IPS-NIHi7 (cell line): ENCODE measurements around the gene AGFG2.

Source experiments
- DNase-seq: peaks from one replicate; pipeline ENCODE4 v3.0.0; 2012; ENCODE audit warnings: mixed read lengths; ENCODE audit errors: extremely low spot score

AGFG2 gene

DNA sequence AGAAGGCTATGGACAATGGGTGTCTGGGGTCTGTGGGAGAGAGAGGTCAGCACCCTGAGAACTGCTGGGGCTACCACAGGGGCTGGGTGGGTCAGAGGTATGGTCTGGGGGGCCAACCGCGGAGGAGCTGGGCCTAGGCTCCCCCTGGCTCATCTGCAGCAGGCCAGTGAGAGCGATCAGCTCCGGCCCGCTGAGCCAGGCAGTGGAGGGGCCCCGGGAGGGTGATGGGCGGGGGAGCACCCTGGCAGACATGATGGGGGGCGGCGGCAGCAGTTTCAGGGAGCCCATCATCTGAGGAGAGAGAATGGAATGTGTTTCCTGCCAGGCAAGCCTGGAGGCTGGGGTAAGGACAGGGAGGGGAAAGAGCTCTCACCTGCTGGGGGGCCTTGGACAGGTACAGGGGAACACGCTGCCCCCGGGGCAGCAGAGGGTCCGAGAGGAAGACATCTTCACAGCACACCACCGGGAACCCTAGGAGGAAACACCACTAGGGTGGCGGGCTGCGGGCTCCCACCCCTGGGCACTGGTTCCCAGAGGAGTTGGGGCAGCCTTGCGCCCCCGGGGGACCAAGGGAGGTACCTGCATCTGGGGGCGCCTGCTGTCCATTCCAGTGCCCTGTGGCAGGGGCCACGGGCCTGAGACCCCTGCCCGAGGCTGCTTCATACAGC, 33.4 kb downstream of the AGFG2 start:
- DNase-seq, result no peak

DNA sequence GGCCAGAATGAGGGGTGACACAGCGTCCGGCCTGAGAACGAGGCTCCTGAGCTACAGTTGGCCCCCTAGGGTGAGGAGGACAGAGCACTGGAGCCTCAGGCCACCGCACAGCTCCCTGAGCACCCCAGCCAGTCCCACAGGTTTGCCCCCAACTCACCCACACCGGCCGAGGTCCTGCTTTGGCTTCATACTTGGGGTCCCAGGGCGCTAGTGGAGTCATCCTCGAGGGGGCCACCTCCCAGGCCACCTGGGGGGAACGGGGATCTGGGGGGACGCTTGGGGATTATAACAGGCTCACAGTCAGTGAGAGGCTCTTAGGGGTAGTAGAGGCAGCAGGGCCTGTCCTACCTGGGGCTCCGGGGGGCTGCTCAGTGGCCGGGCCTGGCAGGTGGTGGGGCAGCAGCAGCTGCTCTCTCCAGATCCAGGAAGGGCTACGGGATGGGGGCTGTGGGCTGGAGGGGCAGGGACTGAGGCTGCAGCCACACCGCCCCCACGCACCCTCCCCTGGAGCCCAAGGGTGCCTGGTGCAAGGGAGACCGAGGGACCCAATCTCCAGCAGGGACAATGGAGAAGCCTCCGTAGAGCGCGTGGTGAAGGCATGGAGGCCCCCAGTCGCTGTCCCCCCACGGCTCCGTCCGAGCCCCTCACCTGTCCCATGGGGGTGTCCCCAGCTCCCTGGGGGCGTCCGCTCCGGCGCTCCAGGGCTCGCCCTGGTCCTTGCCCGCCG, 34.1 kb downstream of the AGFG2 start:
- no peak for DNase-seq

DNA sequence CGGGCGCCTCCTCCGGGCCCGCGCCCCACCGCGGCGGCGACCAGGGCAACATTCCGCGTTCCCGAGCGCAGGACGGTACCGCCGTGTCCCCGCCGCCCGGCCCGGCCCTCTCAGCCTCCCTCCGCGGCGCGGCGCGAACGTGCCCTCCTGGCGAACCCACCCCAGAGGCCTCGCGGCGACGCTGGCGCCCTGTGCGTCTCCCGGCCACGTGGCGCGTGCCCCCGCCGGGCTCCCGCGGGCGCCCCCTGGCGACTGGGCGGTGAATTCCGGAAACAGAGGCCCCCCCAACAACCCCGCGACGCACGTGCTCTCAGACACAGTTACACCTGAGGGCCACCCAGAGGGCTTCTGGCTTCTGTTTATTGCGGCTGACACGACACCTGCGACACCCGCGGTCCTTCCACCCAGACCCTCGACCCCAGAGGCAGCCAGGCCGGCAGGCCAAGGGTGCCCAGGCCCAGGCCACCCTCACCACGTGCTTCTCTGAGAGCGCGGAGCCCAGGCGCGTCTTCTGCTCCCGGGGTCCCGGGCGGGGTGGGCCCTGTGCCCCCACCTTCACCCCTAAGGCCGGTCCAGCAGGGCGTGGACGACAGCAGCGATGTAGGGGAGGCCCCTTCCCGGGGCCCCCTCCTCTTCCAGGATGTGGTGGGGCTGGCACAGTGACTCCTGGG, 34.8 kb downstream of the AGFG2 start, which contains the start of gene SAP25:
TSS of gene SAP25 (minus strand) at position 210 of the 671 bp plus-strand sequence. CDS start at position 52, 158 bp downstream.
- peak; percentile 55 for DNase-seq

DNA sequence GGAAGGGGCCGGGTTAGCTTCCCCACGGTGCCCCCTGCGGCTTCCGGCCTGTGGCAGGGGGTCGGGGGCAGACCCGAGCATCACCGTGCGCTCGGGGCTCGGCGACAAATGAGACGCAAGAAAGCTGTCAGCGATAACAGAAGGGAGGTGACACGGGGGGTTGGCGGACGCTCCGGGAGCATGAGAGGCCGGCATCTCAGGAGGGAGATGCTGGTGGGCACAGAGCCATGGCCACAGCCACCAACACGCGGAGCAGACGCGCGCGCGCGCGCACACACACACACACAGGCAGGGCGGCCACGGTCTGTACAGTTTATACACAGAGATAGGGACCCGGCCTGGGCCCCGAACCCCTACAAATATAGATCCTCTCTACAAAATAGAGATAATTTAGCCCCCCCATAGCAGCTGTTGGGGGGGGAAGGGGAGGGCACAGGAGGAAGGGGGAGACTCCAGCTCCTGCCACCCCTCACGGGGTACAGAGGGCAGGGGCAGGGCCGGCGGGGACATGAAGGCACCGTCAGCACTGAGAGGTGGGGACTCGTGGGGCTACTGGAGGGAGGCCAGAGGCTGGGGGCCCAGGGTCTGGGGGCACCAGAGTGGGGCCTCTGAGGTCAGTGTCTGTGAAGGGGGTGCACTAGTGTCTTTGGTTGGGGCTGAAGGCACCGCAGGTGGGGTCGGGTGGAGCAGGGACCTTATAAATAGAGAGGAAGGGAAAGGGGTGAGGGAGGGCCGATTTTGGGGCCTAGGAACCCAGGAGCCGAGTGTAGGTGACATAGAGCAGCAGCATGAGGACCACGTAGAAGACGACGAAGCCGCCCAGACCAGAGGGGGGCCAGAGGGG, 35.6 kb downstream of the AGFG2 start:
- no peak for DNase-seq

DNA sequence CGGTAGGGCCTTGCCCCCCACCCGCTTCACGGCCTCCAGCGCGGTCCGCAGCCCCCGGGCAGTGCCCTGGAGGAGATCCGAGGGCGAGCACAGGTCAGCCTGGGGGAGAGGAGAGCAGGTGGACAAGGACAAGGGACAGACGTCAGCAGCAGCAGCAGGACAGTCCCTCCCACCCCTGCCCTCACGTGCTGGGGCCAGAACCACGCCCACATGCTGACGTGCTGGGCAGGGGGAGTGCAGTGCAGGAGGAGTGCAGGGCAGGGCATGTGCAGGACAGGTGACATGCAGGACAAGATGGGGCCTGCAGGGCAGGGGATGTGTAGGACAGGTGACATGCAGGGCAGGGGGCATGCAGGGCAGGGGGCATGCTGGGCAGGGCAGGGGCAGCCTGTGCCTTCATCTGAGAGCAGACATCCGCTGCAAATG, 36.2 kb downstream of the AGFG2 start:
- DNase-seq, result no peak

DNA sequence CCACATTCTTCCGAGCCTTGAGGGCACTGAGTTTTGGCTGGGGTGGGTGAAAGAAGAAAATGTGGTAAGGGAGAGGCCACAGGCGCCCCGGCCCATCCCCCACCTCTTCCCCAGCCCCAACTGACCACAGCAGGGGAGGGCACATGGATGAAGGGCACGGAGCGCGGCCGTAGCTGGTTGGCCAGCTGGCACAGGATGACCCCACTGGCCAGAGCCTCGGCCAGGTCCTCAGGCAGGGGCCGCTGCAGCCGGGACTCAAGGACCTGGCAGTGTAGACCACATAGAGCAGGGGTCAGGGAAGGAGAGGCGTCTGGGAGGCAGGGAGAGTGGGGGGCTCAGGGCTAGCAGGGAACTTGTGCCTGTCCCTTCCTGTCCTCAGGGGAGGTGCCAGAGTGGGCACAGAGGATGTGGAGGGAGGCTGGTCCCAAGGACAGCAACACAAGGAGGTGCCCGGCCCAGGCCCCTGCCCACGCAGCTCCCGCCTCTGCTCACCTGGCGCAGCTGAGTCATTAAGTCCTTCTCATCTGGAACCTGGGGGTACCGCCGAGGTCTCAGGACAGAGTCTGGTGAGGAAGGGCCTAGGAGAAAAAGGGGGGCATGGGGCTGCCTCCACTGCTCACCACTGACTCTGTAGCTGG, 36.9 kb downstream of the AGFG2 start:
- no peak for DNase-seq

DNA sequence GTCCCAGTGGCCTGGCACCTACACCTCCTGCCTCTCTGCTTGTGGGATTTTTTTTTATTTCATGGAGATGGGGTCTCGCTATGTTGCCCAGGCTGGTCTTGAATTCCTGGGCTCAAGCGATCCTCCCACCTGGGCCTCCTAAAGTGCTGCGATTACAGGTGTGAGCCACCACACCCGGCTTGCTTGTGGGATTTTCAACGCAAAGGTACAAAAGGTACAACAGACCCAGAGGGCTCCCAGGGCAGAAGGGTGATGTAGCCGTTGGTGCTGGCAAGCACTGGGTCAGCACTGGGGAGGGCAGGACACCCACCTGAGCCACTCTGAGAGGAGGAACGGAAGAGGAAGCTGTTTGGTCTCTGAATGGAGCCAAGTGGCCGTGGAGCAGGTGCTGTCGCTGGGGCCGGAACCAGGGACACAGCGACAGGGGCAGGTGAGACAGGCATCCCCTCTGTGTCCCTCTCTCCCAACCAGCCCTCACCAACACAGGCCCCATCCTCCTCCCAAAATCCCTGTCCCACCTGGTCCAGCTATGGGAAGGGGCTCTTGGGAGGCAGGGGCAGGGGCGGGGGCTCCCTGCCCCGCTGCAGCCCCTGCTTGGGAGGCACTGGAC, 37.5 kb downstream of the AGFG2 start:
- no peak for DNase-seq

DNA sequence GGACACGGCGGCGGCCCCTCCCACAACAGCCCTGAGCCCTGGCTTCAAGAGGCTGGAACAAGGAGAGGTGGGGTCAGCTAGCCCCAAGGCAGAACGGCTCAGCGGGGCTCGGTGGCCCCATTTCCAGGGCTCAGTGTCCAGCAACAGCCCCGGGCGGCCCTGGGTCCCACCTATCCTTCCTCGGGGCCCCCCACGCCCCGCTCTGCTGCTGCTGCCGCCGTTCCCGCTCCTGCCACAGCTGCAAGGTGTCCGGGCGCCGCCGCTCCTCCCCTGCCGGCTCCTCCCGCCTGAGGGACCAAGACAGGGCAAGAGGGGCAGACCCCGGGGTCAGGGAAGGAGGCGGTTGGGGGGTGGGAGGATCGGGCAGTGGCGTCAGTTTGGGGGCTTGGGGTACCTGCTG, 38.1 kb downstream of the AGFG2 start:
- no peak for DNase-seq

DNA sequence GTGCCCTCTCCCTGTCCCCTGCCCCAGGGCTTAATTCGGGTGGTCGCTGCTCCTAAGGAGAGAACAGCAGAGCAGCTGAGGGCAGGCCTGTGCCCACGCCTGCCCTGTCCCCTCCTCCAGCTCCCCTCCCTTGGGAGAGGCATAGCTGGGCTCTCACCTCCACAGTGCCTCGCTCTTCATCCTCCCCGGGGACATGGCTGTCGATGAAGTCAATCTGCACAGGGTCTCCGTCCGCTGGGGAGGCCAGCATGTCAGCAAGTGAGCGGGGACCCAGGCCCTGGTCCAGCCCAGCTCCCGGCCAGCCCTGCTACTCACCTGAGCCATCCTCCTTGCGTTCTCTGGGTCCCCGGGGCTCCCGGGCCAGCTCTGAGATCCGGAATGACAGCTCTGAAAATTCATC, 38.5 kb downstream of the AGFG2 start:
- DNase-seq, result no peak

DNA sequence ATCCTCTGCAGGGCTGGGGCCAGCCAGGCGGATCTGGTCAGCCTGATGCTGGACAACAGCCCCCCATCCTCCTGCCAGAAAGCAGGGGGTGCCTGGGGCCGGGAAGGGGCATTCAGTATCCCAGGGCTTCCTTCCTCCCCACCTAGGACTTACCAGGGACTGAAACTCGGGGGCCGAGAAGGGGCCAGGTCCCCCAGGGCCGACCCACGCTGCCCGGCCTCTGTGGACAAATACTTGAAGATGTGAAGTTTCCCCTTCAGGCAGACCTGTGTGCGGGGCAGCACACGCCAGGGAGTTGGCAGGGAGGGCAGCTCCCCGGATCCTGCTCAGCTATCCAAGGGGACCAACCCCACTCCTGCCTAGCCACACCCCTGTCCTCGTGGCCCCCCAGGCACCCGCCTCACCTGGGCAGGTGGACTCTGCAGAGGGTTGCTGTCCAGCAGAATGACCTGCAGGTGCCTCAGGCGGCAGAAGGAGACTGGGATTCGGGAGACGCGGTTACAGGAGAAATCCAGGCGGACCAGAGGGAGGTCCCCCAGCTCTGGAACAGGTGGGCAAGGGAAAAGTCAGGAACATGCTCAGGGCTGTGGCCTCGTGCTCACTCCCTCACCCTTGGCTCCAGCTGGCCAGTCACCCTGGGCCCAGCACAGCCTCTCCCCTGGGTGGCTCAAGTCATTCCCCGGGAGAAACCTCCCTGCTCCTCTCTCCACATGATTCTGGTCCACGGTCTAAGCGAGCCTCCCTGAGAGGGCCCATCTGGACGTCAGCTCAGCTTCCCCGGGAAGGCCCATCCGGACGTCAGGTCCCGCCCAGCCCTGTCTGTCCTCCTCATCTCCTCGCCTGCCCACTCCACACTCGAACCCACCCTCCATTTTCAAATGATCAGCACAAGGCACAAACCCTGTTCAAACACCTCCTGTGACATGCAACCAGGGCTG, 39.5 kb downstream of the AGFG2 start:
- DNase-seq, result no peak

DNA sequence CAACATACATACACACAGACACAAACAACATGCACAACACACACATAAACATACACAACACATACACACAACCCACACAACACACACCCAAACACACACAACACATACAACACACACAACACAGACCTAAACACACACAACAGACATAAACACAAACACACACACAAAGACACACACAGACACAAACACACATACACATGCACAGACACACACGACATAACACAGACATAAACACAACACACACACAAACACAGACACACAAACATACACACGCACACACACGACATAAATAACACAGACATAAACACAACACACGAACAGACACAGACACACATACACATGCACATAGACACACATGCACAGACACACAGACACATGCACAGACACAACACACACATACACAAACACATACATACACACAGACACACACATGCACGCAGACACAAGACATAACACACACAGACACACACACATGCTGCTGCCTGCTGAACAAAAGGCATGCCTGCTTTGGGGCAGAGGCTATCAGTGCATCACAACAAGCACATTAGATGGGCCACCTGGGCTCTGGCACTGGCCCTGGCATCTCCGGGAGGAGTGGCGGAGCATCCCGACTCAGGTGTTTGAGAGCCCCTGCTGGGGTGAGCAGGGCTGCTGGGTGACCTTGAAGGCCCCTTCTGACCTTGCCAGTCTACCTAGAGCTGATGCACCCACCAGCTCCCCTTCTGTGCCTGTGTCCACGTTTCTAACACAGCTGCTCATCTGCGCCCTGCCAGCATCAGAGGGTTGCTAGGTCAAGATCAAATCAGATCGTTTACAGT, 41.7 kb downstream of the AGFG2 start:
- DNase-seq, result no peak

DNA sequence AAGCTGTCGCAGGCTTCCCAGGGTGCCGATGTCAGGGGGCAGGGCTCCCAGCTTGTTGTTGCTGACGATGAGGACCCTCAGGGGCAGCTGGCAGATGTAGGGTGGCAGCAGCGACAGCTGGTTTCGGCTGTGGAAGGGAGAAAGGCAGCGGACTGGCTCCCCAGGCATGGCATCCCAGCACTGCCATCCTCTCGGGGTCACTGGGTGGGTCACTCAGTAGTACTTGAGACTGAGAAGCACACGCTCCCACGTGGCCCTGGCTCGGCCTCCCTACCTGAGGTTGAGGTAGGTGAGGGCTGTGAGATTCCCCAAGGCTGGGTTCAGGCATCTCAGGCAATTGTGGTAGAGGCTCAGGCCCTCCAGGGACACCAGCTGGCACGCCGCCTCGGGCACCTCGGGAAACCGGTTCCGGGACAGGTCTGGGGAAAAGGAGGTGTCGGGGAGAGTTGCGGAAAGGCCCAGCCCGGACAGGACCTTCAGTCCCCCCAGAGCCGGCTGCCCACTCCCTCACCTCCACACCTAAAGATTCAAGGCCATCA, 43.1 kb downstream of the AGFG2 start:
- no peak for DNase-seq

DNA sequence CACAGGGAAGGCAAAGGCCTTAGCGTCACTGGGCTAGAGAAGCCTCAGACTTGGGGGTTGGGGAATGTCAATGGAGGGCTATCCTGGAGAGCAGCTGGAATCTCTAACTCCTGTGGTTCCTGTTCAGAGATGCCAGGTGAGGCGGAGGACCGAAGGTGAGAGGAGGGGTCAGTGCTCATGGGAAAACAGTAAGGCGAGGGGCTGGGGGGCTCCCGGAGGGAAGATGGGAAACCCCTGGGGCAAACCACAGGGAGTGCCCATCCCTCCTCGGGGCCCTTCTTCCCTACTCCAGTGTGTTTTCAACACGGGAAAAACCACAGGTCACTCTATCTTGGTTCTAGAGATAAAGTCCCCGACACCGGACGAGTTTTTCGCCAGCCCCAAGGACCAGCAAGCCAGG, 43.6 kb downstream of the AGFG2 start:
- no peak for DNase-seq

DNA sequence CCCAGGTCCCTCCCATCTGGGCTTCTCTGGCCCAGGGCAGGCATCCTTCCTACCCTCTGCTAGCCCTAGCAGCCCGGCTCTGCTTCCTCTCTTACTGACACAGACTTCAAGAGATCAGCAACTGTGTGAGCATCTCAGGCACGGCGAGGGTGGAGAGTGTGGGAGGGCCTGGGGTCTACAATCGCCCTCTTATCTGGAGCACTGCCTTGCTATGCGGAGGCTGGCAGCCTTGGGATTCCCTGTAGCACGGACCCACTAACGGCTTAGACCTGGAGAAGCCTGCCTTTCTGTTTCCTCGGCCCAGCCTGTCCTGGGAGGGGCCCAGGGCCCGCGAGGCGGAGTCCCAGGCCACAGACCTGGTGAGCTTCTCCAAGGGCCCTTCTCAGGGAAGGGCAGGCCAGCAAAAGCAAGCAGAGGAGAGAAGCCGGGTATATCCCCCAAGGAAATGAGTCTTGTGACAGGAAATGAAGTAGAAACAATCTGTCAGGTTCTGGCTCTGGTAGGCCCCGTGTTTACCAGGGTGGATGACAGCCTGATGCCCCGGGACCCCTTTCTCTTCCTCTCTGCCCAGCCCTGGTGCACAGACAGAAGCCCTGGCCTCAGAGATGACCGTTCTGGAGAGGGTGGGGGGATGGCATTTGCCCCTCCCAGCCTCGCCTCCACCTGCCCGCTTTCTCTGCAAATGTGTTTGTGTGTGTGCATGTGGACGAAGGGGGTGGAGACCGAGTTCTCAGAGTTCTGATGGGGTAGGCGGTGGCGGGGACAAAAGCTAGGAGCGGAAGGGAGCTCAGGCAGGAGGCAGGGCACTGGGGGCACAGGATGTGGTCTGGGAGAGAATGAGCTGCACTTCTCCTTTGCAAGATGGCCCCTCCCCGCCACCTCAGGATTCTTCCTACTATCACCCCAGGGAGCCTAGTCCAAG, 44.4 kb downstream of the AGFG2 start:
- no peak for DNase-seq

DNA sequence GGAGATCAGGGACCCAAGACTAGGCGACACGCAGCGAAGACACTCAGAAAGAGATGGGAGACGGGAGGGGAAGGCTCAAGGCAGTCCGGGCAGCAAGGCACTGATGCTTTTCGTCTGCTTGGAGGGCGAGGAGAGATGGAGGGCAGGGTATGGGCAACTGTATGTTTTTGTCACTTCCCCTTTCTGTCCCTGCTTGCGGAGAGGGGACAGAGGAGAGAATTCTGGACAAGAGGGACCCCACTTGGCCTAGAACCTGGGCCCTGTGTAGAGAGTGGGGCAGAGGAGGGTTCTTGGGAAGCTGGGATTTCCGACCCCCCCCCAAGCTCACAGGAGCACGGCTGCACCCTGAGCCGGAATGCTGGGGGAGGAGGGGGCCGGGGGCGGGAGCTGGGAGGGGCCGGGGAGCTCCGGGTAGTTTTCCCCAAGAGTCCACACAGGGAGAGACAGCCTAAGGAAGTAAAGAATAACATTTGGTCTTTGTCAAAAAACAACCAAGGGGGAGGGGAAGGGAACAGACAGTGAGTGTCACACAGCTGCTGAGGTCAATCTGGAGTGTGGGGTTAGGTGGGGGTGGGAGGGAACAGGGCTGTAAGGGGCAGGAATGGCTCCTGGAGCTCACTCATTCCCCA, 45.2 kb downstream of the AGFG2 start:
- DNase-seq, result no peak

DNA sequence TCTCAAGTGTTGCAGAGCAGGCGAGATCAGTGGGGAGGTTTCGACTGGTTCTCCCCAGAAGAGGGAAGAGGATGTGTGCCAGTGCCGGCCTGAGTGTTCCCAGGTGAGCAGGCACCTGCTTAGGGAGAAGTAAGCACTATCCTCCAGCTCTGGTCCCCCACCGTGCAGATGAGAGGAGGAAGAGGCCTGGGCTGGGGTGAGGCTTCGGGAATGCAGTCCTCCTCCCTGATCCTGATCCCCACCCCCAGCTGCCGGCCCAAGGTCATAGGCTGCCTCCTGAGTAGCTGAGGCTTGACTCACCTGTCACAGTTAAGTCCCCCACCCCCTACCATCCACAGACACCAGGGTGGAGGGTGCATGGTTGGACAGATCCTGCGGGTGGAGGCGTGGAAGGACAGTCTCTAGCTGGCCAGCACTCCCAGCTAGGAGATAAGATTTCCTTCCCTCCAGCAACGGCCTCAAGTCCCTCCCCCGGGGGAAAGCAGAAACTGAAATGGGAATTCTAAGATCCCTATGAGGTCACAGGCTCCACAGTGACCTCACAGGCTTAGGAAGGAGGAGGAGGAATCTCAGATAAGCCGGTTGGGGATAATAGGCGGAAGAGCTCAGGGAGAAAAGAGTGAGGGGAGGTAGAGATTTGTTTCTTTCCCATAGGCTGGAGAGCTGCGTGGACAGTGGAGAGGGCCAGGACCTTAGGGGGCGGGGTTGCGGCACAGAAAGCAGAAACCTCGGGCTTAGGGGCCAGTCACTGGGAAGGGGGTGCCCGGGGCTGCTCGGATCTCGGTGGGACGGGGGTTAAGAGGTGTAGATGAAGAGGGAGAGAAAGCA, 45.9 kb downstream of the AGFG2 start:
- peak; percentile 70 for DNase-seq
